IPS-18c (cell line): ENCODE data around the gene OBI1.

Experiments used
- H3K4me3 ChIP-seq: 2 replicates; pipeline ENCODE4 v1.7.0; 2013; ENCODE audit warnings: low read depth, mild to moderate bottlenecking, low read length, moderate library complexity; ENCODE audit not compliant: insufficient read depth
- H3K9me3 ChIP-seq: one replicate; pipeline ENCODE4 v1.6.1; 2013; ENCODE audit warnings: mild to moderate bottlenecking, low read length, moderate library complexity; ENCODE audit not compliant: control insufficient read depth, insufficient read depth

Gene OBI1

DNA sequence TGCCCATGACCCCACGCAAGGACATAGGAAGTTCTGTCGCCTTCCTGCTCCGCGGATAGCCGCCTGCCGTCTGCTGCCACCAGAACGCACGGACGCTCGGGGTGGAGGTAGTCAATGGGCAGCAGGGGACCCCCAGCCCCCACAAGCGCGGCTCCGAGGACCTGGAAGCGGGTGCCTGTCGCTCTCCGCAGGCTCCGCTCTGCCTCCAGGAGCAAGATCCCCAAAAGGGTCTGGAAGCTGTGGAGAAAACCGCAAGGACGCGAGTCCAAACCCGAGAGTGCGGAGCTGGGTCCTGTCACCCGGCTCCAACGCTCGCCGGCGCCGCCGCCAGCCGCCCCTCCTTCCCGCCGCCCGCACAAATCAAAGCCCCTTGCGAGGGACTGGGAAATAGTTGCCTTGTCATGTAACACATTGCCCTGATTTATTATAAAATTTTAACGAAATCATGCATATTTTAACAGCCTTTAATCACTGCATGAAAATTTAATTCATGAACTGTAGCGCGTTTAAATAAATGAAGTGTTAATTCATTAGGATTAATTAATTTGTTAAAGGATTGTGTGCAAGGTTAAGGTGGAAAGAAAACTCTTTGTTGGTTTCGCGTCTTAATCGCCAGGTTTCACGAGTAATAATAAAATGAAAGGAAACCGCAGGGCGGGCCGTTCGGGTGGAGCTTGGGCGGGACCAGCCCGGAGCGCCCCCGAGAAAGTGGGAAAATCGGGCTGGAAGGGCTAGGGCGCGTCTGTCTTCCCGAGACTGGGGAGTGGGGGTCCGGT lies 50.1 kb downstream of the OBI1 start:
- Histone ChIP-seq H3K4me3 (peak overlapping the region; percentile 45), H3K9me3 (no peaks in the 10 kb centered on the region)

DNA sequence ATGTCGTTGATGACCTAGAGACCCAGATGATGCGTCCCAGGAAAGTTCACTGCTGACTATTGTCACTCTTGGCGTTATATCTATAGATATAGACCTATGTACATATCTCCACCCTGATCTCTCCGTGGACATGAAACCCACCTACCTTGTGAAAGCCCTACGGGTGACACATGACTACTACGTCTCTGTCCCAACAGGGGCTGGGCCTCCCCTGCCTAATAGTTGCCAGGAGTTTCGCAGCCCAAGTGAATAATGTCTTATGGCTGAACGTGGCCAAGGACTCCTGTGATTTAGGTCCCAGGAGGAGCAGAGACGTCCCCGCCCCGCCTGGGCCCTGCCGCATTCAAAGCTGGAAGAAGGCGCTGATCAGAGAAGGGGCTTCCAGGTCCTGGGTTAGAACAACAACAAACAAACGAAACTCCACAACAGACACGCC lies 50.7 kb downstream of the OBI1 start:
- Histone ChIP-seq H3K4me3 (peak overlapping the region; percentile 42), H3K9me3 (no peaks in the 10 kb centered on the region)

DNA sequence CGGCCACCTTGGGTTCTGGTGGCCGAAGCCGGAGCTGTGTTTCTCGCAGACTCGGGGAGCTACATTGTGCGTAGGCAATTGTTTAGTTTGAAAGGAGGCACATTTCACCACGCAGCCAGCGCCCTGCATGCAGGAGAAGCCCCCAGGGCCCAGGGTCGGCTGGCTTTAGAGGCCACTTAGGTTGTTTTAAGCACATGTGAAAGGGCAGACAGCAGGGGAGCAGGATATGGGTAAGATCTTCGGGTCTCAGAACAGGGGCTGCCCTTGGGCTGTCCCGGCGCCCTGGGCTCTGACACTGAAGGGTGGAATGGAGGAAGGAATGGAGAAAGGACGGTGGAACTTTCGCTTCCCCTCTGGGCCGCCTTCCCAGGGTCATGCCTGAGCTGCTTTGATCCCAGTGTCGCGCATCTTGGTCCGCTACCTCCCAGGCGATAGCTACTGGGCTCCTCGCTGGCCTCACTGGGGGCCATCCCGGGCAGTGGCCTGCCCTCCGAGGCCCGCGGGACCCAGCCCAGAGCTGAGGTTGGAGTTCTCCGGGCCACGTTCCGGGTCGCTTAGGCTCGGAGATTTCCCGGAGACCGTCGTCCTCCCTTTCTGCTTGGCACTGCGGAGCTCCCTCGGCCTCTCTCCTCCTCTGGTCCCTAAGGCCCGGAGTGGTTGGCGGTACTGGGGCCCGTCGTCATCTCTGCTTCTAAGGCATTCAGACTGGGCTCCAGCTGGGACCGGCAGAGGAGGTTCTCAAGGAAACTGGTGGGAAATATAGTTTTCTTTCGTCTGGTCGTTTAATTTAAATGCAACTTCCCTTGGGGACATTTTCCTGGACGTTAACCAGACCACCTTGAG lies 51.3 kb downstream of the OBI1 start:
- Histone ChIP-seq H3K9me3 (no peaks in the 10 kb centered on the region), H3K4me3 (peak overlapping the region; percentile 42)

DNA sequence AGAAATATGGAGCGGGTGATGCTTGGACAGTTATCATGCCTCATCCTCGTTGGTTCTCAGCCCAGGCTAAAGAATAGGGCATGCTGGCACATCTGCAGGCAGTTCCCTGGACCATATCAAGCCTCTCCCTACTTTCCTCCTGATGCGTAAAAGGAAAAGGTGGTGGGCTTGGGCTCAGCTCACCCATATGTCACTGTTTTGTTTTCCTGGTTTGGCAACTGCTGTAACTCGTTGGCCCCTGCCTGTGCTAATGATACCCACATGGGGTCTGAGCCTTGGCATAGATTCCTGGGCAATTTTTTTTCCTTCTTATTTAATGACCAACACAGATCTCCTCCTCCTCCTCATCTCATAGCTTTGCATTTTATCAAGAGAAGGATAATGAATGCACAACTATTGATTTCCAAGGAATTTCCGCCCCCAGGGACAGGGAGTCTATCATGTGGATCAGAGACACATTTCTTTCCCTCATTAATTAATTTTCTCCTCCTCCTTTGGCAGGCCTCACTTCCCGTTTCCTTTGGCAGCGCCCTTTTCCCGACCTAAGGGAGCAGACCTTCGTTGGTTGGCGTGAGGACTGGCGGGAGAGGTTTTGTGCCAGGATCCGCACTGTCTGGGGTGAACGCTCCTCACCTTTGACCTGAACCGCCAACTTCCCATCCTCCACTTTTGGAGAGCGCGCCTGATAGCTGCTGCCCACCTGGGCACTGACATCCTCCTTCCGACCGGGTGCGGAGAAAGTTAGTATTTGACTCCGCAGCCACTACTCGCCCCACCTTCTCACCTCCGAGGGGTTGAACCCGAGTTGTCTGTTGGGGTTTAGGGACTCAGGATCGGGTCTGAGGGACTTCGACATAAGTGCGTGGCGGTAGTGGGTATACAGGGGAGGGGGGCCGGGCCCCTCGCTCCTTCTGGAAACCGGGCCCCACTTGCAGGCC lies 52.2 kb downstream of the OBI1 start:
- no peaks in the 10 kb centered on the region for H3K9me3 ChIP-seq
- H3K4me3 ChIP-seq, result peak overlapping the region; percentile 38

GRCh38 chr13:78604782-78605611 lies 54.0 kb downstream of the OBI1 start:
- H3K4me3 ChIP-seq, result no peak overlapping the region; the same call in 1 of the 2 replicates
- no peaks in the 10 kb centered on the region for H3K9me3 ChIP-seq

- Histone ChIP-seq H3K9me3 (no peaks in the 10 kb centered on the region), H3K4me3 (peak within 1 kb of the TSS; percentile 48)
Measured at GRCh38 chr13:78603240-78603957, 55.6 kb downstream of the OBI1 start, which contains the start of gene POU4F1. TSS of gene POU4F1 (minus strand) at chr13:78603552. CDS start at chr13:78603326, 226 bp downstream.

DNA sequence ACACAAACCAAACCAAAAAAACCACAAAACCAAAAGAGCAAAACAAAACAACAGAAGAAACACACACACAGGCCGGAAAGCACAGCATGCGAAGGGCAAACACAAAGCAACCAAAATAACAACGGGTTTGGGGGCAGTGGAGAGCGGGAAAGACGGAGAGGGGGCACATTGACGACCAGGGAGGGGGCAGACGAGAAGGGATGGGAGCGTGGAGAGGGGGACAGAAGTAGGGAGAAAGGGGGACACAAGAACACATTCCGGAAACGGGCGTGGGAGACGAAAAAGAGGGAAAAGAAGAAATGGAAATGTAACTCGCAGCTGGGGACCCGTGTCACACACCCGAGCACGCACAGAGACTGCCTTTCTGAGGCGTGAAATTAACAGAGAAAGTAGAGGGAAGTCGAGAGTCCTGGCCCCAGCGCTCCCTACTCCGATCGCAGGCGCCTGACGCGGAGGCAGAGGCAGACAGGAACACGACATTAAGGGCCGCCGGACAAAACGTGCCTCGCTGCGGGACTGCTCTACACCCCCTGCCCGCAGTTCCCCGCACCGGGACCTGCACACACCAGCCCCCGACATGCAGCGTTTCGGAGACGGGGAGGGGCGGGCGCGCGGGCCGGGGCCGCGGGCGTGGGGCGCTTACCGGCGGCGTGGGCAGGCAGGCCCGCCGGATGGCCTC lies 56.3 kb downstream of the OBI1 start:
- no peaks in the 10 kb centered on the region for H3K9me3 ChIP-seq
- peak overlapping the region; percentile 48 for H3K4me3 ChIP-seq

- H3K4me3 ChIP-seq, result peak overlapping the region; percentile 48; the same call in 1 of the 2 replicates
- H3K9me3 ChIP-seq, result peaks cover 2% of the 10 kb centered on the region
Measured at GRCh38 chr13:78601874-78602560, 56.9 kb downstream of the OBI1 start.

- Histone ChIP-seq H3K4me3 (peak overlapping the region; percentile 36; the same call in 1 of the 2 replicates), H3K9me3 (peaks cover 2% of the 10 kb centered on the region)
Measured at GRCh38 chr13:78601124-78601873, 57.7 kb downstream of the OBI1 start.

DNA sequence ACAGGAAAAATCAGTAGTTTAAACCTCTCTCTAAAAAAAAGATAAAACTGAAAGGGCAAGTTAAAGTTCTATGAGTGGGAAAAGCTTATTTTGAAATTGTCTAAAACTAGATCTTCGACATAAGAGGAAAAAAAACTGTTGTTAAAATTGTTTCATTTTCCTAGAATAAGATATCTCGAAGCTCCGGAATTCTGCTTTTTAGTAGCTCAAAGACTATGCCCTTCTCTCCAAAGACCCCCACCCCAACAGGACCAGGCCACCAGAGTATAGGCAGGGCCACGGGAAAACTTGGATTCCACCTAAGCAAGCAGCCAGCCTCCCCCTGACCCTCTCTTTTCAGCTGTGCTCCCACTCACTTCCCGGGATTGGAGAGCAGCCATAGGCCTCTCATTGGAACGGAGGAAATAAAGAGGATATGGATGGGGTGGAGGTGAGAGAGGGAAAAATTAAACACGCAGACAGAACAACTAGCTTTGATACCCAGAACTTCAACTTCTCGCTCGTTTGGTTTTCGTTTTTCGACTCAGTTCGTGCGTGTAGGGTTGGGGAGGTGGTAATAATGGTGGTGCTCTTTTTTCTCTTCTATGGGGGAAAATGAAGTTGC lies 58.6 kb downstream of the OBI1 start:
- Histone ChIP-seq H3K9me3 (peaks cover 2% of the 10 kb centered on the region), H3K4me3 (no peak overlapping the region)

DNA sequence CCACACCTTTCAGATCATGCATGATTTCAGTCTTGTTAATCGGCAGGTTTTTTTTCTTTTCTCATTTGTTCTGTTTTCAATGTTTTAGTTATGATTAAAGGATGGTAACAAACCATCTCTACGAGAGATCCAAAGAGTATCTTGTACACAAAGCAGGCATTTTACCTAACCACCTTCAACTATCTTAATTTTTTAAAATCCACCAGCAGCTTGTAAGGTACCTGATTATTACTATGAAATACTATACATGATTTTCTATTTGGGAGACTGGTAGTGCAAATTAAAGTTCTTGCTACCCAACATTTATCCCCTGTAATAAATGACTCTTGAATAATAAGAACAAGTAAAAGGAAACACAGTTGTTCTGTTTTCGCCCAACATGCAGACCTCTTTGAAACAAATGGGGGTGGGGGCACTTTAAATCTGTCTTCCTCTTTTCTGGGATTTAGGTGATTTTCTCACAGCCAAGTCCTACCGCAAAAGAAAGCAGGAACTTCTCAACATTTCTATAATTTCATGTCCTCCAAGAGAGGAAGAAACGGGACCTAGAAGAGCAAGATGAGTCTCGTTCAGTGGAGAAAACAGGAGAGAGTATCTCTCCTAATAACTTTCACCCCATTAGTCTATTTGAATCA lies 59.2 kb downstream of the OBI1 start:
- Histone ChIP-seq H3K9me3 (peaks cover 2% of the 10 kb centered on the region), H3K4me3 (no peak overlapping the region)

GRCh38 chr13:78598966-78599644 lies 59.9 kb downstream of the OBI1 start:
- peaks cover 2% of the 10 kb centered on the region for H3K9me3 ChIP-seq
- H3K4me3 ChIP-seq, result no peak overlapping the region
